ENCODE data around the gene SCAF11. TPM values are rescaled to one million over a fixed set of nuclear protein-coding genes. Genes with fewer than 3 reads are reported as not detected.
"Not testable (repeated sequence)": the region's sequence is repeated elsewhere in the genome, so short reads cannot be mapped to it uniquely, and the experiment has no call there.

Gene SCAF11
- total RNA-seq, 1 donor from 2014 or later = 57.4 TPM

GRCh38 chr12:46005151-46005797 is 14.9 kb upstream of the SCAF11 start:
- DNase-seq (ENCODE audit: low read depth) = no peak
- TF ChIP-seq CTCF (conservative IDR thresholded peaks at IDR 0.05; ENCODE audit: low read depth, low read length) = no peak
- H3K4me3 ChIP-seq (ENCODE audit: low read depth, low read length) = no peak overlapping the region

GRCh38 chr12:46004715-46005114 is 14.3 kb upstream of the SCAF11 start:
- H3K4me3 ChIP-seq (ENCODE audit: low read depth, low read length) = no peak overlapping the region
- TF ChIP-seq CTCF (conservative IDR thresholded peaks at IDR 0.05; ENCODE audit: low read depth, low read length) = no peak
- DNase-seq (ENCODE audit: low read depth) = no peak

- not testable (repeated sequence) for H3K4me3 ChIP-seq (ENCODE audit: low read depth, low read length); DNase-seq (ENCODE audit: low read depth)
Observed at GRCh38 chr12:46000076-46000475, 9.7 kb upstream of the SCAF11 start.

GRCh38 chr12:45994736-45995135 is 4.4 kb upstream of the SCAF11 start:
- H3K4me3 ChIP-seq (ENCODE audit: low read depth, low read length) = no peak overlapping the region
- TF ChIP-seq CTCF (conservative IDR thresholded peaks at IDR 0.05; ENCODE audit: low read depth, low read length) = no peak
- no peak for DNase-seq (ENCODE audit: low read depth)

GRCh38 chr12:45991284-45992249 is 1.2 kb upstream of the SCAF11 start:
- no peak for DNase-seq (ENCODE audit: low read depth)
- TF ChIP-seq CTCF (conservative IDR thresholded peaks at IDR 0.05; ENCODE audit: low read depth, low read length) = no peak
- peak overlapping the region; percentile 67 for H3K4me3 ChIP-seq (ENCODE audit: low read depth, low read length)

- DNase-seq (ENCODE audit: low read depth) = no peak
- H3K4me3 ChIP-seq (ENCODE audit: low read depth, low read length) = peak overlapping the region; percentile 63
- no peak for TF ChIP-seq CTCF (conservative IDR thresholded peaks at IDR 0.05; ENCODE audit: low read depth, low read length)
Observed at GRCh38 chr12:45989721-45990467, 480 bp downstream of the SCAF11 start.

- H3K4me3 ChIP-seq (ENCODE audit: low read depth, low read length) = peak overlapping the region; percentile 63
- DNase-seq (ENCODE audit: low read depth) = no peak
- no peak for TF ChIP-seq CTCF (conservative IDR thresholded peaks at IDR 0.05; ENCODE audit: low read depth, low read length)
Observed at GRCh38 chr12:45989287-45989686, 1.1 kb downstream of the SCAF11 start.
